SK-N-MC (cell line): ENCODE results near the gene HNRNPC.

Experiments used
- EZH2 ChIP-seq: fragments of 200-600 bp; sonication (generic); IDR thresholded peaks from one replicate; pipeline ENCODE4 v1.6.1; 2017; ENCODE audit warnings: antibody characterized with exemption
- FOXP2 ChIP-seq: optimal IDR thresholded peaks from 2 replicates; pipeline ENCODE3; 2011; ENCODE audit warnings: mild to moderate bottlenecking, moderate library complexity; ENCODE audit not compliant: insufficient read depth; ENCODE audit errors: extremely low read length, control extremely low read depth
- POLR2AphosphoS5 ChIP-seq: IDR thresholded peaks from 2 replicates; pipeline ENCODE4 v1.6.1; 2012; ENCODE audit warnings: mild to moderate bottlenecking, low read depth, low read length, borderline replicate concordance

DNA sequence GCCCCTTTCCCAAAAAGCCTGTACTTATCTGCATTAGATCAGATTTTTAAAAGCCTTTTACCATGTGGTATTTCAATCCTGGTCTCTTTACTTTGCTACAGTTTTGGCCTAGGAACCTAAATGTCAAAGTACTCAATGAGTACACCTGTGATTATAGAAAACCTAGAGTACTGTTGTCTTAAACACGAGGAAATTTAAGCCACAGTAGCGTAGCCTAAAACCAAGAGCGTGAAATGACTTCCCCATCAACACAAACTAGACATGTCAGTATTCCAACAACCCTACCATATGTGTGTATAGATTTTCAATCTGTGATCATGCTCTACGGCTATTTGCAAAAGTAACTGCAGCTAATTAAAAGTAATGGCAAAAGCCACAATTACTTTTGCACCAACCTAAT lies 60.7 kb downstream of the HNRNPC start:
- TF ChIP-seq POLR2AphosphoS5, result no peak
- TF ChIP-seq EZH2, result no peak
- TF ChIP-seq FOXP2, result no peak
